GM12878 (cell line): ENCODE measurements around the gene ADCY7. TPM values are rescaled to one million over a fixed set of nuclear protein-coding genes. Genes with fewer than 3 reads are reported as not detected.

Source experiments
- ATAC-seq: fragments of 200-7000 bp; cut with Tn5 transposase; 3 replicates; pipeline ENCODE4 v1.9.1; 2020; ENCODE audit warnings: mild to moderate bottlenecking, moderate library complexity
- BruUV-seq: library from RNA; stranded (reverse); fragments of 400-500 nt; replicated peaks from 2 replicates; lab custom pipeline; 2021; lab: Mats Ljungman, UMichigan
- CTCF ChIA-PET: fragments of 300-600 bp; sonication (Branson Sonifier 250); formaldehyde crosslinking; extraction: SDS; loops from one replicate; lab custom pipeline; 2021; ENCODE audit warnings: inconsistent platforms; lab: Yijun Ruan, JAX
- POLR2A ChIA-PET: fragments of 350-600 bp; formaldehyde crosslinking; extraction: SDS; loops from one replicate; lab custom pipeline; 2021; ENCODE audit warnings: inconsistent platforms; lab: Charles Lee
- RAD21 ChIA-PET: fragments of 300-600 bp; sonication (Branson Sonifier 250); formaldehyde crosslinking; loops from one replicate; lab custom pipeline; 2023; ENCODE audit warnings: antibody characterized with exemption; ENCODE audit not compliant: unreplicated experiment; lab: Charles Lee
- SMC1A ChIA-PET: fragments of 300-600 bp; sonication (Branson Sonifier 250); formaldehyde crosslinking; loops from one replicate; lab custom pipeline; 2023; ENCODE audit not compliant: unreplicated experiment, uncharacterized antibody; lab: Charles Lee
- DNase-seq: peaks from one replicate; pipeline ENCODE4 v3.0.0-alpha.2; 2011; ENCODE audit warnings: low read depth, low spot score
- FAIRE-seq: peaks from 3 replicates; lab custom pipeline; 2011; peaks lifted over from hg19 to GRCh38; lab: Jason Lieb, UNC
- H2AFZ ChIP-seq: 2 replicates; pipeline ENCODE4 v1.6.0; 2011; ENCODE audit warnings: low read depth, low read length, control low read depth; ENCODE audit not compliant: control insufficient read depth
- H3K27ac ChIP-seq: 2 replicates; pipeline ENCODE4 v1.5.1; 2011; ENCODE audit warnings: control low read depth; ENCODE audit not compliant: control insufficient read depth, insufficient read depth
- H3K27me3 ChIP-seq, 2 experiments: replicated peaks in 1 of 2; 2 replicates each; pipeline versions ENCODE4 v1.6.0 to v1.6.1; 2011; ENCODE audit warnings: low read length in 1 of 2; ENCODE audit not compliant: control insufficient read depth in 2 of 2, insufficient read depth in 2 of 2
- H3K36me3 ChIP-seq, 2 experiments: 2 replicates each; pipeline ENCODE4 v1.5.1; 2011; ENCODE audit warnings: low read length in 1 of 2; ENCODE audit not compliant: control insufficient read depth in 2 of 2, insufficient read depth in 2 of 2
- H3K4me1 ChIP-seq: 2 replicates; pipeline ENCODE4 v1.6.1; 2011; ENCODE audit warnings: mild to moderate bottlenecking, low read length, moderate library complexity, mixed read lengths; ENCODE audit not compliant: control insufficient read depth, insufficient read depth
- H3K4me2 ChIP-seq: 2 replicates; pipeline ENCODE4 v1.6.0; 2011; ENCODE audit warnings: control low read depth; ENCODE audit not compliant: control insufficient read depth, insufficient read depth
- H3K4me3 ChIP-seq: fragments of 200-600 bp; sonication (generic); 2 replicates; pipeline ENCODE4 v1.5.1; 2016
- H3K79me2 ChIP-seq: 2 replicates; pipeline ENCODE4 v1.6.0; 2011; ENCODE audit warnings: low read length; ENCODE audit not compliant: control insufficient read depth, insufficient read depth
- H3K9ac ChIP-seq: 2 replicates; pipeline ENCODE4 v1.8.0; 2011; ENCODE audit warnings: low read length, control low read depth, mixed read lengths; ENCODE audit not compliant: control insufficient read depth, insufficient read depth
- H3K9me3 ChIP-seq: replicated peaks from 3 replicates; pipeline ENCODE4 v1.5.1; 2011; ENCODE audit warnings: mild to moderate bottlenecking, low read length; ENCODE audit not compliant: control insufficient read depth, insufficient read depth
- H4K20me1 ChIP-seq: 2 replicates; pipeline ENCODE4 v1.6.0; 2011; ENCODE audit not compliant: control insufficient read depth, insufficient read depth
- ATF2 ChIP-seq: IDR thresholded peaks from 2 replicates; pipeline ENCODE4 v1.6.1; 2012; ENCODE audit warnings: low read length, inconsistent platforms
- BHLHE40 ChIP-seq, 2 experiments: fragments of 450-650 bp in 1 of 2; IDR thresholded peaks; 2 replicates each; pipeline ENCODE4 v1.6.1; 2011 to 2017; ENCODE audit warnings: low read depth in 2 of 2, borderline replicate concordance in 1 of 2, improper control_type of control experiment in 1 of 2, low read length in 1 of 2, mild to moderate bottlenecking in 1 of 2
- BMI1 ChIP-seq: fragments of 450-650 bp; IDR thresholded peaks from 2 replicates; pipeline ENCODE4 v1.6.1; 2016; ENCODE audit warnings: mild to moderate bottlenecking, moderate library complexity, borderline replicate concordance
- CEBPB ChIP-seq, 2 experiments: fragments of 150-350 bp in 1 of 2; IDR thresholded peaks; 2 replicates each; pipeline ENCODE4 v1.6.1; 2012 to 2014; ENCODE audit warnings: low read depth in 2 of 2, low read length in 2 of 2, borderline replicate concordance in 1 of 2, inconsistent platforms in 1 of 2
- IKZF2 ChIP-seq, 2 experiments: fragments of 450-650 bp; IDR thresholded peaks; 2 replicates each; pipeline ENCODE4 v1.6.1; 2017; ENCODE audit warnings: mild to moderate bottlenecking in 2 of 2, moderate library complexity in 2 of 2
- MTA3 ChIP-seq: IDR thresholded peaks from 2 replicates; pipeline ENCODE4 v1.6.1; 2012; ENCODE audit warnings: low read length, inconsistent platforms, borderline replicate concordance
- MXI1 ChIP-seq: fragments of 150-350 bp; IDR thresholded peaks from 2 replicates; pipeline ENCODE4 v1.6.1; 2011; ENCODE audit warnings: low read depth, mild to moderate bottlenecking, inconsistent platforms, low read length, improper control_type of control experiment
- RELA ChIP-seq: fragments of 450-650 bp; IDR thresholded peaks from 2 replicates; pipeline ENCODE4 v1.8.0; 2014; ENCODE audit warnings: borderline replicate concordance; ENCODE audit not compliant: partially characterized antibody
- SPI1 ChIP-seq: IDR thresholded peaks from 2 replicates; pipeline ENCODE4 v1.6.1; 2011; ENCODE audit warnings: low read depth, mild to moderate bottlenecking, low read length, moderate library complexity, borderline replicate concordance; ENCODE audit not compliant: insufficient read depth
- TARDBP ChIP-seq: IDR thresholded peaks from 2 replicates; pipeline ENCODE4 v1.6.1; 2016; ENCODE audit warnings: borderline replicate concordance
- ZBED1 ChIP-seq: IDR thresholded peaks from 2 replicates; pipeline ENCODE4 v1.6.1; 2016; ENCODE audit warnings: borderline replicate concordance
- ZNF207 ChIP-seq: fragments of 450-650 bp; IDR thresholded peaks from 2 replicates; pipeline ENCODE4 v1.6.1; 2014; ENCODE audit warnings: antibody characterized with exemption, mild to moderate bottlenecking, borderline replicate concordance
- ZNF592 ChIP-seq: fragments of 450-650 bp; IDR thresholded peaks from 2 replicates; pipeline ENCODE4 v1.6.1; 2017; ENCODE audit warnings: mild to moderate bottlenecking, moderate library complexity
- WGBS: methylation state at CpG from one replicate; pipeline ENCODE4 v1.1.6; 2016; ENCODE audit warnings: low lambda C conversion rate; ENCODE audit not compliant: insufficient replicate concordance, insufficient coverage; ENCODE audit errors: missing lambda C conversion rate; 5-methylcytosine and 5-hydroxymethylcytosine counted together
- in situ Hi-C: fragments of 300-500 bp; cut with MboI; formaldehyde crosslinking; loops from 9 replicates; pipeline ENCODE4 v1.14.3; 2018; ENCODE audit warnings: mixed read lengths
- intact Hi-C: fragments of 100-400 bp; cut with micrococcal nuclease; formaldehyde crosslinking; loops from one replicate; pipeline ENCODE4 v1.14.2; 2022; ENCODE audit not compliant: unreplicated experiment
- polyA plus RNA-seq, 11 experiments: library from polyadenylated mRNA; depleted of rRNA in 4 of 11; unstranded in 6 of 11; stranded (reverse) in 5 of 11; fragments of >200 nt; fragmentation: Nextera tagmentation in 4 of 11; fragmentation: Illumina TruSeq in 1 of 11; extraction: Ambion mirVana in 4 of 11; extraction: Trizol in 1 of 11; gene quantifications; 1 replicate in 1 of 11; 2 replicates in 10 of 11; pipeline versions ENCODE4 v1.2.1 to v1.2.3, GENCODE V29; 2011 to 2016; ENCODE audit warnings: inconsistent platforms in 2 of 11, missing spikeins in 2 of 11, low read depth in 1 of 11
- total RNA-seq, 4 experiments: library from RNA; depleted of rRNA in 3 of 4; stranded (reverse); fragments of >200 nt in 3 of 4; fragmentation: Illumina TruSeq in 1 of 4; extraction: Trizol in 1 of 4; gene quantifications; 2 replicates each; pipeline versions ENCODE4 v1.2.1 to v1.2.3, GENCODE V29; 2013 to 2021

Gene ADCY7
- total and polyA plus RNA-seq, 10 of the 15 experiments (the other 5 are each of a cell fraction or from before 2014, with no cell fraction given) = 1.2 to 87.9 (median 24.4) TPM

GRCh38 chr16:50295541-50296132 lies 29.3 kb downstream of the ADCY7 start:
- H3K4me3 ChIP-seq = no peak overlapping the region
- ChIA-PET CTCF (no interaction called here), SMC1A (interaction anchor here (0.9 kb wide), 1 partner anchor 31 kb away, joined by 4 read pairs; no protein-coding TSS in a partner anchor), POLR2A (no interaction called here), RAD21 (no interaction called here)
- no peaks in the 10 kb centered on the region for H3K4me1 ChIP-seq
- no peak overlapping the region for H2AFZ ChIP-seq
- no TSS peak for BruUV-seq
- 99% methylated on average over 7 of the region's 7 CpGs for WGBS
- intact Hi-C loops = no loop called here
- H3K27me3 ChIP-seq = no peaks in the 10 kb centered on the region
- in situ Hi-C loops = no loop called here
- ATAC-seq (no peak), FAIRE-seq (no peak), DNase-seq (no peak)
- H3K9me3 ChIP-seq = no peaks in the 10 kb centered on the region
- no peak overlapping the region for H3K27ac ChIP-seq
- H3K79me2 ChIP-seq = no peaks in the 10 kb centered on the region
- TF ChIP-seq IKZF2 (IDR thresholded peaks at IDR 0.05) (no peak), TARDBP (no peak), MTA3 (no peak), CEBPB (IDR thresholded peaks at IDR 0.05; ENCODE audit: borderline replicate concordance in 1 of 2, low read depth in 2 of 2, low read length in 2 of 2) (no peak), RELA (no peak), ZNF207 (no peak), MXI1 (no peak), BHLHE40 (IDR thresholded peaks at IDR 0.05; ENCODE audit: borderline replicate concordance in 1 of 2, low read depth in 2 of 2, low read length in 1 of 2) (no peak), ZBED1 (no peak), ATF2 (no peak), BMI1 (no peak), ZNF592 (no peak), SPI1 (no peak)
- no peaks in the 10 kb centered on the region for H4K20me1 ChIP-seq
- H3K36me3 ChIP-seq = peaks cover 29 to 54% of the 10 kb centered on the region in 2 experiments
- no peak overlapping the region for H3K4me2 ChIP-seq
- no peak overlapping the region for H3K9ac ChIP-seq
